ENCODE data around the gene PDE2A. TPM values are rescaled to one million over a fixed set of nuclear protein-coding genes. Genes with fewer than 3 reads are reported as not detected.

Gene PDE2A
- total RNA-seq, 6 experiments from 2014 or later: 11.2 to 46.3 (median 22.8) TPM

DNA sequence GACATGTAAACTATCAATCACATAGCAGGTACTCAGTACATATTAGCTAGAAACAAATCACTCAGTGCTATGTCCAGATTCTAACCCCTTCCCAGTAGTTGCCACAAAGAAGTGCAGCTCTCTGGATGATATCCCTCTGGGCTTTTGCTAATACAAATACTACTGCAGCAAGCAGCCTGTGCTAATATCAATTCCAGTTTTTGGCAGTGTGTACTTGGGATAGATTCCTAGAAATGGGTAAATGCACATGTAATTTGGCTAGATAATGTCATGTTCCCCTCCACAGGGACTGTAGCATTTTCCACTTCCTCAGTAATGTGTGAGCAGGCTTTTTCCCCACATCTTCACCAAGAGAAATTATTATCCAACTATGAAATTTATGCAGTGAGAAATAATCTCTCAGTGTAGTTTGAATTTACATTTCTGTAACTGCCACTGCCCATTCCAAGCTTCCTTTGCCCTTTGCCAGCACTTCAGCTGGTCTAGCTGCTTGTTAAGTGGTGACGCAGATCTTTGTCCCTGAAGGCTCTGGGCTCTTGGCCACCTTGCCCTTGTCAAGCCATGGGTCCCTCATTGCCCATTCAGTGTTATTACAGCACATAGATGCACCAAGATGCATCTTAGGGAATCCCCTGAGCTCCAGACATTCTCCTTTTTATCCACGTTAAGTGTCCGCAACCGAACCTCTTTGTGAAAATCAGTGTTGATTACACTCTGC lies 132.8 kb downstream of the PDE2A start:
- Histone ChIP-seq H3K9me3 (no peaks in the 10 kb centered on the region), H3K4me1 (no peaks in the 10 kb centered on the region), H3K36me3 (no peaks in the 10 kb centered on the region), H3K4me3 (no peak overlapping the region), H3K27ac (no peak overlapping the region), H3K27me3 (no peaks in the 10 kb centered on the region)
- WGBS (ENCODE audit: insufficient coverage, low coverage, low lambda C conversion rate, missing lambda C conversion rate): 81% methylated on average over 3 of the region's 4 CpGs
- TF ChIP-seq POLR2A (IDR thresholded peaks at IDR 0.05): no peak
- TF ChIP-seq, protein P1, sequence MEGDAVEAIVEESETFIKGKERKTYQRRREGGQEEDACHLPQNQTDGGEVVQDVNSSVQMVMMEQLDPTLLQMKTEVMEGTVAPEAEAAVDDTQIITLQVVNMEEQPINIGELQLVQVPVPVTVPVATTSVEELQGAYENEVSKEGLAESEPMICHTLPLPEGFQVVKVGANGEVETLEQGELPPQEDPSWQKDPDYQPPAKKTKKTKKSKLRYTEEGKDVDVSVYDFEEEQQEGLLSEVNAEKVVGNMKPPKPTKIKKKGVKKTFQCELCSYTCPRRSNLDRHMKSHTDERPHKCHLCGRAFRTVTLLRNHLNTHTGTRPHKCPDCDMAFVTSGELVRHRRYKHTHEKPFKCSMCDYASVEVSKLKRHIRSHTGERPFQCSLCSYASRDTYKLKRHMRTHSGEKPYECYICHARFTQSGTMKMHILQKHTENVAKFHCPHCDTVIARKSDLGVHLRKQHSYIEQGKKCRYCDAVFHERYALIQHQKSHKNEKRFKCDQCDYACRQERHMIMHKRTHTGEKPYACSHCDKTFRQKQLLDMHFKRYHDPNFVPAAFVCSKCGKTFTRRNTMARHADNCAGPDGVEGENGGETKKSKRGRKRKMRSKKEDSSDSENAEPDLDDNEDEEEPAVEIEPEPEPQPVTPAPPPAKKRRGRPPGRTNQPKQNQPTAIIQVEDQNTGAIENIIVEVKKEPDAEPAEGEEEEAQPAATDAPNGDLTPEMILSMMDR (IDR thresholded peaks at IDR 0.05): no peak
- ATAC-seq (no peak), DNase-seq (no peak)
- intact Hi-C loops (cut with DNase I): no loop called here

DNA sequence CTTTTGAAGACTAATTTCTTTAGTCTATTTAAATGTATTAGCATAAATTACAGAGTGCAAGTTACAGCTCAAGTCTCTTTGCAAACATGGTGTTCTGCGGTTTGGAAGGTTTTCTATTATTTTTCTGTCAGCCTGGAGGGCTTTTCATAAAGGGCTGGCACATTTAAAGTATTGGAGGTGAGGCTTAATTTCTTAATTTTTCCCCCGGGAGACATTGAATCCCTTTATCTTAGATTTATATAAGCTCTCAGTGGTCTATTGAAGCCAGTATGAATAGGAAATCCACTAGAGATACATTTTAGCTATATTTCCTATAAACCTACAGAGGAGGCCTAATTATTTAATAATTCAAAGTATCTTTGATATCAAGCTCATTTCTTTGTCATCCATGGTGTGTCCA lies 137.2 kb downstream of the PDE2A start:
- no peaks in the 10 kb centered on the region for H3K9me3 ChIP-seq
- no peak overlapping the region for H3K27ac ChIP-seq
- DNase-seq (no peak), ATAC-seq (no peak)
- H3K4me3 ChIP-seq: no peak overlapping the region
- WGBS (ENCODE audit: insufficient coverage, low coverage, low lambda C conversion rate, missing lambda C conversion rate): 92% methylated on average over 2 of the region's 2 CpGs
- H3K4me1 ChIP-seq: no peaks in the 10 kb centered on the region
- H3K27me3 ChIP-seq: no peaks in the 10 kb centered on the region
- TF ChIP-seq POLR2A (IDR thresholded peaks at IDR 0.05): no peak
- TF ChIP-seq, protein P1 (IDR thresholded peaks at IDR 0.05): no peak
- intact Hi-C loops (cut with DNase I): no loop called here
- H3K36me3 ChIP-seq: no peaks in the 10 kb centered on the region

DNA sequence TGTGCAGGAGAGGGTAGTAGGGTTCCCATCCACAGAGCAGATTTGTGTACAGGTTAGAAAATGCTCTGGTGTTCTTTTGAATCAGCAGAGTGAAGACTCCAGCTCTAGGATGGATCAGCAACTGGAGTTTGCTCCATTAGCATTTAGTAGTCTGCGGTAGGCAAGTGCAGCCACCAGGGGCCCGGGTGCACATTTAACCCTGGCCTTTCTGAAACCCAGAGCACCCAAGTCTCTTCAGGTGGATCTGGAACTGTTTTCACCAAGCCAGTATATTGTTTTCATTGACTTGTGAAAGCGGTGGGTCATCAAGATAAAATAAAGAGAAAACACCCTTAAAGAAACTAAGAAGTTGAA lies 139.1 kb downstream of the PDE2A start:
- Histone ChIP-seq H3K27me3 (no peaks in the 10 kb centered on the region), H3K27ac (no peak overlapping the region), H3K9me3 (no peaks in the 10 kb centered on the region), H3K4me1 (no peaks in the 10 kb centered on the region), H3K4me3 (no peak overlapping the region), H3K36me3 (no peaks in the 10 kb centered on the region)
- ATAC-seq (no peak), DNase-seq (no peak)
- intact Hi-C loops (cut with DNase I): no loop called here
- 46% methylated on average over 3 of the region's 3 CpGs for WGBS (ENCODE audit: insufficient coverage, low coverage, low lambda C conversion rate, missing lambda C conversion rate)
- TF ChIP-seq, protein P1 (IDR thresholded peaks at IDR 0.05): no peak
- no peak for TF ChIP-seq POLR2A (IDR thresholded peaks at IDR 0.05)

DNA sequence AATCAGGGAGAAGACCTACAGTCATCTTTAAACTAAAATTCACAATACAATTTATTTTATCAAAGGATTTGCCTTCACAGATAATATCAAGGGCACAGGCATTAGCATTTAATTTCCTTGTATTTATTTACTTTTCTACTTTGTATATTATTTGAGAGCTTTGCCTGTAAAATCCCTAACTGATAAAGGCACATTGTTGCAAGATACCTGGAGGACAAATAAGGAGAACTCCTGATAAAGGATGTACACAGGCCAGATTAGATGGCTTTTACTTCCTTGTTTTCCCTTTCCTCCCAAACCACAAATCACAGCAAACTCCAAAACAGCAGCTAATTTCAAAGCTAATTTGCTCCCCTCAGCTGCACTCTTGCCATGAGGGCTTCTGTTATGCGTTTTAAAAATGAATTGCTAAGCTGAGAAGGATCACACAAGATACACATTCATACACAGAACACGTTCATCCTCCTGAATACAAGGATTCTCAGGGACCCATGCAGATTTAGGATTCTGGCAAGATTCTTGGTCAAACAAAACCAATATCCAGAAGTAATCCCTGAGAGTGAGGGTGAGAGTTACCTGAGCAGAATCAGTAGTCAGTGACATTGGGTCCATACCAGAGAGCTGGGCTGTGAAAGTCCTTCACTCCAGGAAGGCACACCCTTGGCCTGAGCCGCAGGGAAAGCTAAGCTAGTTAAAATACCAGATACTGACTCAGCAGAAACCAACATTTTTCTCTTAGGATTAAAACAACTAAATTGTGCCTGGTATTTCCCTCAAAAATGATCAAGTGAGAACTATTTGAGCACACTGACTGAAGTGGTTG lies 139.6 kb downstream of the PDE2A start:
- no peaks in the 10 kb centered on the region for H3K36me3 ChIP-seq
- no peaks in the 10 kb centered on the region for H3K9me3 ChIP-seq
- no peaks in the 10 kb centered on the region for H3K4me1 ChIP-seq
- no peak overlapping the region for H3K4me3 ChIP-seq
- DNase-seq (no peak), ATAC-seq (peak in 2 of 4 donors; percentile 38 to 47)
- 53% methylated on average over 3 of the region's 3 CpGs for WGBS (ENCODE audit: insufficient coverage, low coverage, low lambda C conversion rate, missing lambda C conversion rate)
- intact Hi-C loops (cut with DNase I): no loop called here
- H3K27ac ChIP-seq: no peak overlapping the region
- H3K27me3 ChIP-seq: no peaks in the 10 kb centered on the region
- TF ChIP-seq POLR2A (IDR thresholded peaks at IDR 0.05): no peak
- TF ChIP-seq, protein P1 (IDR thresholded peaks at IDR 0.05): no peak
